Uterus (tissue), 4 donors: ENCODE measurements around the gene RBM47. TPM values are rescaled to one million over a fixed set of nuclear protein-coding genes. Genes with fewer than 3 reads are reported as not detected.

Experiments
- DNase-seq, 2 donors: peaks; one replicate each; pipeline ENCODE4 v3.0.0-alpha.2; 2019 to 2020
- H3K27ac ChIP-seq, 2 donors: fragments of 200-600 bp; sonication (generic); 1 replicate in 1 of 2; 2 replicates in 1 of 2; pipeline ENCODE4 v1.5.1; 2016 to 2018
- H3K27me3 ChIP-seq, 2 donors: fragments of 200-600 bp; sonication (generic); one replicate each; pipeline ENCODE4 v1.5.1; 2018 to 2019; ENCODE audit warnings: control low read depth in 1 of 2
- H3K36me3 ChIP-seq, 2 donors: fragments of 200-600 bp; sonication (generic); one replicate each; pipeline ENCODE4 v1.5.1; 2019; ENCODE audit warnings: control low read depth in 1 of 2
- H3K4me1 ChIP-seq, 2 donors: fragments of 200-600 bp; sonication (generic); one replicate each; pipeline ENCODE4 v1.5.1; 2018 to 2019; ENCODE audit warnings: control low read depth in 1 of 2
- H3K4me3 ChIP-seq, 2 donors: fragments of 200-600 bp; sonication (generic); 1 replicate in 1 of 2; 2 replicates in 1 of 2; pipeline ENCODE4 v1.5.1; 2018 to 2019; ENCODE audit warnings: mild to moderate bottlenecking in 1 of 2
- H3K9me3 ChIP-seq, 2 donors: fragments of 200-600 bp; sonication (generic); one replicate each; pipeline ENCODE4 v1.5.1; 2019; ENCODE audit warnings: control low read depth in 1 of 2
- CTCF ChIP-seq, 4 experiments: fragments of 200-600 bp in 2 of 4; fragments of 450-650 bp in 2 of 4; sonication (generic) in 2 of 4; IDR thresholded peaks; one replicate each; pipeline ENCODE4 v1.5.1; 2016 to 2019; ENCODE audit warnings: antibody characterized with exemption in 4 of 4, mild to moderate bottlenecking in 2 of 4, moderate library complexity in 1 of 4
- POLR2A ChIP-seq, 2 donors: fragments of 450-650 bp; IDR thresholded peaks; one replicate each; pipeline ENCODE4 v1.6.1; 2016; ENCODE audit warnings: antibody characterized with exemption in 2 of 2, mild to moderate bottlenecking in 1 of 2, moderate library complexity in 1 of 2
- intact Hi-C: fragments of 100-400 bp; cut with DNase I; formaldehyde crosslinking; loops from one replicate; pipeline ENCODE4 v1.15.1; 2023; ENCODE audit warnings: low total_unique reads
- total RNA-seq, 4 donors: library from RNA; depleted of rRNA in 3 of 4; stranded (reverse); fragments of >200 nt in 3 of 4; gene quantifications; one replicate each; pipeline versions ENCODE4 v1.1.0 to v1.2.4, GENCODE V29; 2014 to 2023
- donor health status: DM: yes; HTN: yes; CAD: no.

Gene RBM47
- total RNA-seq, 4 donors from 2014 or later = 3.8 to 22.3 (median 6.8) TPM

DNA sequence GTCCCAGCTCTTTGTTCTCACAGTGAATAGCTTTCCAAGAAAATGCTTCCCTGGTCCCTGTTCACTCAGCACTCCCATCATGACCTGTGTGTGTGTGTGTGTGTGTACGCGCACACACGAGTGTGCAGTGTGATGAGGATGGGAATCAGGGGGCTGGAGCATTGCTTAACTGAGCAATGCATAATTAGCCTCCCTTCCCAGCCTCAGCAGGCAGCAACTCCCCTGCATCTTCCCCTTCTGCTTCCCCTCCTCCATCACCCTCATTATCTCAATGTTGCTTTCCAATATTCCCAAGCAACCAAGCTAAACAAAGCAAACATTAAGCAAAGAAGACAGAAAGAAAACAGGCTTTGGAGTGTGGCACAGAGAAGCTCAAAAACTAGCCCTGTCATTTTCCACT is 137.0 kb downstream of the RBM47 start:
- TF ChIP-seq POLR2A (IDR thresholded peaks at IDR 0.05) (no peak), CTCF (IDR thresholded peaks at IDR 0.05) (no peak)
- H3K36me3 ChIP-seq = no peaks in the 10 kb centered on the region
- H3K27ac ChIP-seq = no peak overlapping the region
- DNase-seq = no peak
- intact Hi-C loops = no loop called here
- no peak overlapping the region for H3K4me3 ChIP-seq
- H3K27me3 ChIP-seq = no peaks in the 10 kb centered on the region
- H3K9me3 ChIP-seq = no peaks in the 10 kb centered on the region
- H3K4me1 ChIP-seq = no peaks in the 10 kb centered on the region

DNA sequence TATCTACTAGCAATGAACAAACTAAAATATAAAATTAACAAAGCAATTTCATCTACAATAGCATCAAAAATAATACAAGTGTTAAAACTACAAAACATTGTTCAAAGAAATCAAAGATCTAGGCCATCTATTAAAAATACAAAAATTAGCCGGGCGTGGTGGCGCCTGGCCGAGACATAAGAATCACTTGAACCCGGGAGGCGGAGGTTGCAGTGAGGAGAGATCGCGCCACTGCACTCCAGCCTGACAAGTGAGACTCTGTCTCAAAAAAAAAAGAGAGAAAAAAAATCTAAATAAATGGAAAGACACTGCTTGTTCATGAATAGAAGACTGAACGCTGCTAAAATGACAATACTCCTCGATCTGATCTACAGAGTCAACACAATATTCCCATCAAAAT is 139.2 kb downstream of the RBM47 start:
- intact Hi-C loops = no loop called here
- DNase-seq = no peak
- no peak for TF ChIP-seq POLR2A (IDR thresholded peaks at IDR 0.05)
- TF ChIP-seq CTCF (IDR thresholded peaks at IDR 0.05) = no peak
- Histone ChIP-seq H3K27me3 (no peaks in the 10 kb centered on the region), H3K27ac (no peak overlapping the region), H3K4me3 (no peak overlapping the region), H3K4me1 (no peaks in the 10 kb centered on the region), H3K36me3 (no peaks in the 10 kb centered on the region), H3K9me3 (no peaks in the 10 kb centered on the region)

DNA sequence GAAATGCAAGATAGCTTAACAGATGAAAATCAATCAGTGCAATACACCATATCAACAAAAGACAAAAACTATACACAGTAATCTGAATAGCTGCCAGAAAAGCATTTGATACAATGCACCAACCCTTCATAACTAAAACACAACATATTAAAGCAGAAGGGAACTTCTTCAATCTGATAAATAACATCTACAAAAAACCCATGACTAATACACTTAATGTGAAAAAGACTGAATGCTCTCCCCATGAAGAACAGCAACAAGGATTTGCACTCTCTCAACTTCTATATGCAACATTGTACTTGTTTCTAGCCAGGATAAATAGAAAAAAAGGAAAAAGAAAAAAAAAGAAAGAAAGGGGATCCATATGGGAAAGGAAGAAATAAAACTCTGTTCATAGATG is 139.7 kb downstream of the RBM47 start:
- Histone ChIP-seq H3K4me1 (no peaks in the 10 kb centered on the region), H3K9me3 (no peaks in the 10 kb centered on the region), H3K36me3 (no peaks in the 10 kb centered on the region), H3K4me3 (no peak overlapping the region), H3K27ac (no peak overlapping the region), H3K27me3 (no peaks in the 10 kb centered on the region)
- TF ChIP-seq CTCF (IDR thresholded peaks at IDR 0.05) (no peak), POLR2A (IDR thresholded peaks at IDR 0.05) (no peak)
- DNase-seq = no peak
- intact Hi-C loops = no loop called here

DNA sequence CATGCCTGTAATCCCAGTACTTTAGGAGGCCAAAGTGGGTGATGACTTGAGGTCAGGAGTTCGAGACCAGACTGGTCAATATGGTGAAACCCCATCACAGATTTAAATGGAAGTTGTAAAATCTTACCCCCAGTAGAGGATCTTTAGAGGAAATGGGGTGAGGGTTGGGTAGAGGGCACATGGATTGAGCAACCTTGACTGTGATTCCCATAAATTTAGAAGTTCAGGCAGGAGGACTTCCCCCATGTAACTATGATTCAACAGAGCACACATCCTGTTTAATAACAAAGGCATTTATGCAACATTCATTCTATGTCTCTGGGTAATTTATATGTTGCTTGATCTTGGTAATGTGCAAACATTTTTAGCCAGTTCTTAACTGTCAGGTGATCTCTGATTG is 143.1 kb downstream of the RBM47 start:
- Histone ChIP-seq H3K27me3 (no peaks in the 10 kb centered on the region), H3K4me3 (no peak overlapping the region), H3K4me1 (no peaks in the 10 kb centered on the region), H3K27ac (no peak overlapping the region), H3K36me3 (no peaks in the 10 kb centered on the region), H3K9me3 (no peaks in the 10 kb centered on the region)
- intact Hi-C loops = no loop called here
- no peak for DNase-seq
- TF ChIP-seq CTCF (IDR thresholded peaks at IDR 0.05) (no peak), POLR2A (IDR thresholded peaks at IDR 0.05) (no peak)

DNA sequence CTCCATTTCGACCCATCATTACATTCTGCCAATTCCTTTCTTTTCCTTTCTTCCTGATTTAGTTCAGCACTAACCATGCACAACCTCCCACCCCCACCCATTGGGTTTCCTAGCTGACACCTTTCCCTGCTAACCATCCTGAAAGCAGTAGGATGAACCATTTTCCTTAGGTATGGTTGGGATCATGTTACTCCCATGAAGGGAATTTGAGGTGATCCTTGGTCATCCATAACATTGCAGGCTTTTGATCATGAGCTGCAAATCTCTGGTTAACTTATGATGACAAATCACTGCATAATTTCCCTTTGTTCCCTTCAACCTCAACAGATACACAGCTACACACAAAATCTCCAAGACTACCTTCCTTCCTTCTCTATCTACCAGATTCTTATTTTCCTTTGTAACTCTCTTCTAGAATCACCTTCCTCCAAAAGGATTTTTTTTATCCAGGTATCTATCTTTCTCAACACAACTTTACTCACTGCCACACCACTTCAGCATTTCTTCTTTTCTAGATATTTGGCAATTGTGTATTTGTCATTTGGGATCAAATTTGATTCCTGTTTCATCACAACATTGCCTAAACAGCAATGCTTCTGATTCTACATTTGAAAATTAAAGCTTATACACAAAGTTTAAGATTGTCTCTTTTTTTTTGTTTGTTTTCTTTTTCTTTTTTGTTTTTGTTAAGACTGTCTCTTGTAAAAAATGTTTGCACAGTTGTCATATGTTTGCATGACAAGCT is 145.1 kb downstream of the RBM47 start:
- no peaks in the 10 kb centered on the region for H3K36me3 ChIP-seq
- no peaks in the 10 kb centered on the region for H3K4me1 ChIP-seq
- TF ChIP-seq POLR2A (IDR thresholded peaks at IDR 0.05) (no peak), CTCF (IDR thresholded peaks at IDR 0.05) (no peak)
- no peak overlapping the region for H3K27ac ChIP-seq
- H3K27me3 ChIP-seq = no peaks in the 10 kb centered on the region
- intact Hi-C loops = no loop called here
- H3K9me3 ChIP-seq = no peaks in the 10 kb centered on the region
- DNase-seq = no peak
- H3K4me3 ChIP-seq = no peak overlapping the region
